ENCODE results near the gene GRM2. TPM values are rescaled to one million over a fixed set of nuclear protein-coding genes. Genes with fewer than 3 reads are reported as not detected.

Gene GRM2
- total RNA-seq, 2 donors from 2014 or later, result 0.90 to 1.0 TPM

- Mint-ChIP-seq H3K27me3 (no peaks in the 10 kb centered on the region), H3K4me1 (ENCODE audit: low read depth in 2 of 2) (peaks cover 7 to 22% of the 10 kb centered on the region in 2 donors), H3K36me3 (no peaks in the 10 kb centered on the region), H3K4me3 (no peak overlapping the region), H3K9me3 (no peaks in the 10 kb centered on the region), H3K27ac (no peak overlapping the region)
- peak; percentile 22 for DNase-seq (ENCODE audit: low spot score)
- no peak for ATAC-seq
Observed at GRCh38 chr3:51716805-51717204, 9.9 kb downstream of the GRM2 start.

GRCh38 chr3:51717446-51717845 lies 10.6 kb downstream of the GRM2 start:
- no peaks in the 10 kb centered on the region for H3K27me3 Mint-ChIP-seq
- no peaks in the 10 kb centered on the region for H3K9me3 Mint-ChIP-seq
- H3K4me1 Mint-ChIP-seq (ENCODE audit: low read depth in 2 of 2), result peaks cover 7 to 22% of the 10 kb centered on the region in 2 donors
- DNase-seq (ENCODE audit: low spot score) (peak; percentile 59), ATAC-seq (no peak)
- H3K27ac Mint-ChIP-seq, result no peak overlapping the region
- no peak overlapping the region for H3K4me3 Mint-ChIP-seq
- H3K36me3 Mint-ChIP-seq, result no peaks in the 10 kb centered on the region

GRCh38 chr3:51717947-51718346 lies 11.1 kb downstream of the GRM2 start:
- Mint-ChIP-seq H3K27ac (no peak overlapping the region), H3K36me3 (no peaks in the 10 kb centered on the region), H3K4me1 (ENCODE audit: low read depth in 2 of 2) (peaks cover 7 to 22% of the 10 kb centered on the region in 2 donors), H3K4me3 (no peak overlapping the region), H3K27me3 (no peaks in the 10 kb centered on the region), H3K9me3 (no peaks in the 10 kb centered on the region)
- DNase-seq (ENCODE audit: low spot score), result peak; percentile 49
- ATAC-seq, result no peak

- H3K9me3 Mint-ChIP-seq, result no peaks in the 10 kb centered on the region
- peaks cover 7 to 22% of the 10 kb centered on the region in 2 donors for H3K4me1 Mint-ChIP-seq (ENCODE audit: low read depth in 2 of 2)
- H3K4me3 Mint-ChIP-seq, result no peak overlapping the region
- ATAC-seq (peak; percentile 90 to 94), DNase-seq (ENCODE audit: low spot score) (peak; percentile 86)
- no peak overlapping the region for H3K27ac Mint-ChIP-seq
- H3K27me3 Mint-ChIP-seq, result no peaks in the 10 kb centered on the region
- no peaks in the 10 kb centered on the region for H3K36me3 Mint-ChIP-seq
Observed at GRCh38 chr3:51718547-51719409, 11.9 kb downstream of the GRM2 start.

DNA sequence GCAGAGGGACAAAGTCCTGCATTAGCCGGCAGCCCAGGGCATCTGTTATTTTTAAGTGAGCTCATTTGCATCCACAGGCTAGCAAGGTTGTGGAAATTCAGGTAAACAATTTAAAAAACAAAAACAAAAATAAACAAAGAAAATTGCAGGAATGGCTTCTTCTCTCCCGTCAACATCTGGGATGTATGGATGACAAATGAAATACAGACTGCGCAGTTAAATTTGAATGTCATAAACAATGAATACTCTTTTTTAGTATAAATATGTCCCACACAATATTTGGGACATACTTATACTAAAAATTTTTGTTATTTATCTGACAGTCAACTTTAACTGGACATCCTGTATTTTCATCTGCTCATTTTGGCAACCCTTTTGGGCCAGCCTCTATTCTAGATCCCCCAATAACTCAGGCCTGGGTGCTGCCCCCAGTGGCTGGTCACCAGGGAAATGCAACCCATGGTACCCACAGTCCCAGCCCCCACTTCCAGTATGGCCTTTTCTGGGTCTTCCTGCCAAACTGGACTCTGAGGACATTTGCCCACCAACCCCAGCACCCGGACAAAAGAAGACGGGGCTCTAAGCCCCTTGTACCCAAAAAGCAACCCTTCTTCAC lies 12.7 kb downstream of the GRM2 start:
- Mint-ChIP-seq H3K4me1 (ENCODE audit: low read depth in 2 of 2) (peaks cover 7 to 19% of the 10 kb centered on the region in 2 donors), H3K4me3 (no peak overlapping the region), H3K27me3 (no peaks in the 10 kb centered on the region), H3K9me3 (no peaks in the 10 kb centered on the region), H3K27ac (peak overlapping the region in 1 of 2 donors; percentile 87), H3K36me3 (no peaks in the 10 kb centered on the region)
- ATAC-seq (no peak), DNase-seq (ENCODE audit: low spot score) (no peak)

DNA sequence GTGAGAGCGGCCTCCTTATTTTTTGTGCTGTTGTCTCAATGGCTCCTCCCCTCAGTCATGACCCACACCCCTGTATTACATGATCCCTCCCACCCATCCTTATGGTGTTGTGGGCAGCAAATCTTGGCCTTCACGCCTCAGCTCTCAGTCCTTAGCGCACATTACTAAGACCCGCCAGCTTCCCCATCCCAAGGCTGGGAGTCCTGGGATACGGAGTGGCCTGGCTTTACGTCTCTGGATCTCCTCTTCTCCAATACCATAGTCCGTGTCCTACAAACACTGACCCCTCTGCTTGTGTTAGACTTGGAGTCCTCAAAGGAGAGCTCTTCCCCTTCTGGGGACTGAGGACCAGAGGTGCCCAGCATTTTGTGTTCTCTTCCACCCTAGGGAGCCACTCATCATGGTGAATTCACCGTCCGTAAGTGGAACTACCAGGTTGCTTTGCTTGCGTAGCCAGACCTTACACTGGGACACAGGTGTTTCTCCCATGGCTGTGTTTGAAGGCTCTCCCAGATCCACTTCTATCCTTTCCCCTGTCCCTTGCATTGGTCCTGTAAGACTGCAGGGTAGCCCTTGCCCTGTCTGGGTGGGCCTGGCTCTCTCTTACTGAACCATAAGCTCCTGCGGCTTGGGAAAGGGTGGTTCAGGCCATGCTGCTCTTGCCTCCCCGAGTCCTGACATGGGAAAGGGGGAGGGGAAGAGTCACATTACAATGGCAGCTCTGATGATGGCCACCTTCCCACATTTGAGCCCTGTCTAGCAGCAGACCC lies 13.6 kb downstream of the GRM2 start:
- no peak overlapping the region for H3K4me3 Mint-ChIP-seq
- ATAC-seq (no peak), DNase-seq (ENCODE audit: low spot score) (peak; percentile 35)
- H3K27me3 Mint-ChIP-seq, result peaks cover 0 to 3% of the 10 kb centered on the region in 2 donors
- H3K4me1 Mint-ChIP-seq (ENCODE audit: low read depth in 2 of 2), result peaks cover 7 to 19% of the 10 kb centered on the region in 2 donors
- peak overlapping the region; percentile 0 to 87 for H3K27ac Mint-ChIP-seq
- H3K9me3 Mint-ChIP-seq, result no peaks in the 10 kb centered on the region
- no peaks in the 10 kb centered on the region for H3K36me3 Mint-ChIP-seq

- Mint-ChIP-seq H3K27ac (peak overlapping the region; percentile 0 to 87), H3K9me3 (no peaks in the 10 kb centered on the region), H3K4me1 (ENCODE audit: low read depth in 2 of 2) (peaks cover 7 to 19% of the 10 kb centered on the region in 2 donors), H3K27me3 (peaks cover 0 to 3% of the 10 kb centered on the region in 2 donors), H3K36me3 (no peaks in the 10 kb centered on the region), H3K4me3 (no peak overlapping the region)
- ATAC-seq, result no peak
- no peak for DNase-seq (ENCODE audit: low spot score)
Observed at GRCh38 chr3:51721062-51721745, 14.3 kb downstream of the GRM2 start.

GRCh38 chr3:51722362-51722761 lies 15.5 kb downstream of the GRM2 start:
- H3K27ac Mint-ChIP-seq, result no peak overlapping the region
- peaks cover 7 to 19% of the 10 kb centered on the region in 2 donors for H3K4me1 Mint-ChIP-seq (ENCODE audit: low read depth in 2 of 2)
- ATAC-seq (no peak), DNase-seq (ENCODE audit: low spot score) (peak; percentile 26)
- H3K4me3 Mint-ChIP-seq, result no peak overlapping the region
- no peaks in the 10 kb centered on the region for H3K36me3 Mint-ChIP-seq
- peaks cover 0 to 3% of the 10 kb centered on the region in 2 donors for H3K27me3 Mint-ChIP-seq
- H3K9me3 Mint-ChIP-seq, result no peaks in the 10 kb centered on the region

DNA sequence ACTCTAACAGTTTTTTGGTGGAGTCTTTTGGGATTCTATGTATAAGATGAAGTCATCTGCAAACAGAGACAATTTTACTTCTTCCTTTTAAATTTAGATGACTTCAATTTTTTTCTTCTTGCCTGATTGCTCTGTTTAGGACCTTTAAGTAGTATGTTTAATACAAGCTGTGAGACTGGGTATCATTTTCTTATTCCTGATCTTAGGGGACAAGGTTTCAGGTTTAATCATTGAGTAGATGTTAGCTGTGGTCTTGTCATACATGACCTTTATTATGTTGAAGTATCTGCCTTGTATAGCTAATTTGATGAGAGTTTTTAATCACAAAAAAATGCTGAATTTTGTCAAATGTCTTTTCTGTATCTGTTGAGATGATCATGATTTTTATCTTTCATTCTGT lies 20.6 kb downstream of the GRM2 start:
- peak in 1 of 2 donors; percentile 73 for ATAC-seq
- H3K4me3 Mint-ChIP-seq, result peak overlapping the region; percentile 20
- DNase-seq (ENCODE audit: low spot score), result no peak
- H3K36me3 Mint-ChIP-seq, result no peaks in the 10 kb centered on the region
- no peak overlapping the region for H3K27ac Mint-ChIP-seq
- H3K27me3 Mint-ChIP-seq, result peaks cover 5 to 20% of the 10 kb centered on the region in 2 donors
- no peaks in the 10 kb centered on the region for H3K9me3 Mint-ChIP-seq
- H3K4me1 Mint-ChIP-seq (ENCODE audit: low read depth in 2 of 2), result peaks cover 3 to 11% of the 10 kb centered on the region in 2 donors

DNA sequence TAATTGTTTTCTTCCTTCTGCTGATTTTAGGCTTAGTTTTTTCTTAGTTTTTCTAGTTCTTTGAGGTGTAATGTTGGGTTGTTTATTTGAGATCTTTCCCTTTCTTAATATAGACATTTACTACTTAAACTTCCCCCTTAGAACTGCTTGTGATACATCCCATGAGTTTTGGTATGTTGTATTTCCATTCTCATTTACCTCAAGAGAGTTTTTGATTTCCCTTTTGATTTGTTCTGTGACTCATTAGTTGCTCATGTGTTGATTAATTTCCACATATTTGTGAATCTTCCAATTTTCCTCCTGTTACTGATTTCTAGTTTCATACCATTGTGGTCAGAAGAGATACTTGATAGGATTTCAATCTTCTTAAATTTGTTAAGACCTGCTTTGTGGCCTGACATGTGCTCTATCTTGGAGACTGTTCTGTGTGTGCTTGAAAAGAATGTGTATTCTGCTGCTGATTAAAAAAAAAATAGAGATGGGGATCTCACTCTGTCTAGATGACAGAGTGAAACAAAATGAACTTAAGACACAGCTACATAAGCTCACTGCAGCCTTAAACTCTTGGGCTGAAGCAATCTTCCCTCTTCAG lies 22.3 kb downstream of the GRM2 start:
- Mint-ChIP-seq H3K27ac (no peak overlapping the region), H3K36me3 (no peaks in the 10 kb centered on the region), H3K4me1 (ENCODE audit: low read depth in 2 of 2) (peaks cover 7 to 16% of the 10 kb centered on the region in 2 donors), H3K27me3 (peaks cover 5 to 22% of the 10 kb centered on the region in 2 donors), H3K9me3 (no peaks in the 10 kb centered on the region), H3K4me3 (no peak overlapping the region)
- ATAC-seq, result peak in 1 of 2 donors; percentile 13
- no peak for DNase-seq (ENCODE audit: low spot score)

GRCh38 chr3:51733859-51734571 lies 27.1 kb downstream of the GRM2 start:
- peaks cover 14 to 23% of the 10 kb centered on the region in 2 donors for H3K27me3 Mint-ChIP-seq
- no peaks in the 10 kb centered on the region for H3K9me3 Mint-ChIP-seq
- ATAC-seq (peak; percentile 46 to 50), DNase-seq (ENCODE audit: low spot score) (no peak)
- peak overlapping the region; percentile 62 to 82 for H3K27ac Mint-ChIP-seq
- H3K4me3 Mint-ChIP-seq, result peak overlapping the region; percentile 38
- no peaks in the 10 kb centered on the region for H3K36me3 Mint-ChIP-seq
- peaks cover 26 to 31% of the 10 kb centered on the region in 2 donors for H3K4me1 Mint-ChIP-seq (ENCODE audit: low read depth in 2 of 2)

DNA sequence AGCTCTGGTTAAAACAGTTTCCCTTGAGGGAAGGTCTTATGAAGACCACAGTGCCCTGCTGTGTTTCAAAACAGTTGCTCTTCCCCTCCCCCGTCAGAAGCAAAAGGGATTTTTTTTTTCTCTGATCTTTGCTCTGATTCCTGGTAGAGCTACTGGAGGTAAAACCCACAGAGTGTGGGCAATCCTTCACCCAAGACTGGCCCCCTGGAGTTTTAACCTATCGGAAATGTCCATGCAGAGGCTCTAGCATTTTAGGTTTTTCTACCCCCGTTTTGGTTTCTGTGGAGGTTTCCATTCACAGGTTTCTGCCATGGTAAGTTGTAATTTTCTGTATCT lies 27.7 kb downstream of the GRM2 start:
- Mint-ChIP-seq H3K27ac (peak overlapping the region; percentile 62 to 82), H3K9me3 (no peaks in the 10 kb centered on the region), H3K27me3 (peaks cover 14 to 23% of the 10 kb centered on the region in 2 donors), H3K36me3 (no peaks in the 10 kb centered on the region), H3K4me3 (peak overlapping the region; percentile 38), H3K4me1 (ENCODE audit: low read depth in 2 of 2) (peaks cover 23 to 28% of the 10 kb centered on the region in 2 donors)
- ATAC-seq (peak; percentile 89 to 92), DNase-seq (ENCODE audit: low spot score) (no peak)
